GM12892 (cell line): ENCODE results near the gene HAO2.

Experiments
- POLR2A ChIP-seq: IDR thresholded peaks from 2 replicates; pipeline ENCODE4 v1.6.1; 2011; ENCODE audit warnings: low read depth, low read length, control low read depth
- POLR2AphosphoS5 ChIP-seq: IDR thresholded peaks from 2 replicates; pipeline ENCODE4 v1.6.1; 2011; ENCODE audit warnings: low read depth, low read length, control low read depth
- TAF1 ChIP-seq: IDR thresholded peaks from 2 replicates; pipeline ENCODE4 v1.6.1; 2011; ENCODE audit warnings: low read depth, mild to moderate bottlenecking, control low read depth, low read length, borderline replicate concordance

DNA sequence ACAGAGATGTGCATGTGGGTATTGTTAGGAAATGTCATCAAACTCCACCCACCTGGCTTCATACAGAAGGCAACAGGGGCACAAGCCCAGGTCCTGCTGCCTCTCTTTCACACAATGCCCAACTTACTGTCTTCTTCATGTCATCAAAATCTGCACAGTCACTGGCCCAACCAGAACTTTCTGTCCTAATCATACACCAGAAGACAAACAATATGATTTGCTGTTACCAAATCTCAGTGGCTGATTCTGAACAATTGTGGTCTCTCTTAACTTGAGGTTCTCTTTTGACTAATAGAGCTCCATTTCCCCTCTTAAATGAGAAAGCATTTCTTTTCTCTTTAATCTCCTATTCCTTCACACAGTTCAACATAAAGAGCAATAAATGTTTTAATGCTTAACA lies 54.0 kb downstream of the HAO2 start:
- TF ChIP-seq TAF1 (no peak), POLR2AphosphoS5 (no peak), POLR2A (no peak)
